ENCODE measurements around the gene FXYD5.

FXYD5 gene

GRCh38 chr19:35156673-35157014 is 2.1 kb downstream of the FXYD5 start:
- no peak for DNase-seq (ENCODE audit: low read depth)

DNA sequence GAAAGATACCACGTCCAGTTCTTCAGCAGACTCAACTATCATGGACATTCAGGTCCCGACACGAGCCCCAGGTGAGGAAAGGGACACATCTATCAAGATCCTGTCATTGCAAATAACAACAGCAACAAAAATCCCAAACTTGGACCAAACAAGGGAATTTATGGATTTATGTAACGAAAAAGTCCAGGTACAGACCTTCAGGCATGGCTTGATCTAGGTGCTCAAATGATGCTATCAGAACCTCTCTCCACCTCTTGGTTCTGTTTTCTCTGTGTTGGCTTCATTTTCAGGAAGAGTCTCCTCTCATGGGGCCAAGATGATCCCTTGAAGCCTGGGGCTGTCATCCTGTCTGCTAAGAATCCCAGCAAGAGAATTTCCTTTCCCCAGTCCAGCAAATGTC is 2.9 kb downstream of the FXYD5 start:
- DNase-seq (ENCODE audit: low read depth): no peak

GRCh38 chr19:35159606-35160005 is 5.1 kb downstream of the FXYD5 start:
- DNase-seq (ENCODE audit: low read depth): no peak

DNA sequence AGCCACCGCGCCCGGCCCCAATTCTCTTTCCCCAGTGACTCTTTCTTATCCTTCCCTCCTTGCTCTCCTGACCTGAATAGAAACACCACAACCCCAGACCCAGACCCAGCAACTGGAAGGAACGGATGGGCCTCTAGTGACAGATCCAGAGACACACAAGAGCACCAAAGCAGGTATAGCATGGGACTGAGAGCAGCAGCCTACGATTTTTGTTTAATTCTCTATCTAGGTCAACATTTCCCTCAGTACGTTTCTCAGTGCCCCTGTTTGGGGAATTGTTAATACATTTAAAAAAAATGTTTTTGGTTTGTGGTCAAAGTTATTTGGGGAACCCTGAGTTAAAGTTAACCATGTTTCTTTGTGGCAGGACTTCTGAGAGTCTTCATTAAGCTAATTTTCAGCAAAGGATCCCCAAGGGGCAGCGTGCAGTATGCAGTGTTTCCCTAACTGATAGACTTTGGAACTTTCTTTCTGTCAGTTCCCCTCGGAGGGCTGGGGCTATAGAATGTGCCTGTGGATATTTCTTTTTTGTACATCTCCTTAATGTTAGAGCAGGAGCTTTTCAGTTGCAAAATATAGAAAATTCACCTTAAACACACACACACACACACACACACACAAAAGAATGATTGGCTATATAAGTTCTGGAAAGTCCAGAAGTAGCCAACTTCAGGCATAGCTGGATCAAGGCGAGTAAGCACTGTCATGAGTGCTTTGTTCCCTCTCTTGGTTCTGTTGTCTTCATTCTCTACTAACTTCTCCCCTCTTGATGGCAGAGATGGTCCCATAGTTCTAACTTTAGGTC is 6.3 kb downstream of the FXYD5 start:
- no peak for DNase-seq (ENCODE audit: low read depth)

- DNase-seq (ENCODE audit: low read depth): no peak
Observed at GRCh38 chr19:35161434-35161743, 6.9 kb downstream of the FXYD5 start.

DNA sequence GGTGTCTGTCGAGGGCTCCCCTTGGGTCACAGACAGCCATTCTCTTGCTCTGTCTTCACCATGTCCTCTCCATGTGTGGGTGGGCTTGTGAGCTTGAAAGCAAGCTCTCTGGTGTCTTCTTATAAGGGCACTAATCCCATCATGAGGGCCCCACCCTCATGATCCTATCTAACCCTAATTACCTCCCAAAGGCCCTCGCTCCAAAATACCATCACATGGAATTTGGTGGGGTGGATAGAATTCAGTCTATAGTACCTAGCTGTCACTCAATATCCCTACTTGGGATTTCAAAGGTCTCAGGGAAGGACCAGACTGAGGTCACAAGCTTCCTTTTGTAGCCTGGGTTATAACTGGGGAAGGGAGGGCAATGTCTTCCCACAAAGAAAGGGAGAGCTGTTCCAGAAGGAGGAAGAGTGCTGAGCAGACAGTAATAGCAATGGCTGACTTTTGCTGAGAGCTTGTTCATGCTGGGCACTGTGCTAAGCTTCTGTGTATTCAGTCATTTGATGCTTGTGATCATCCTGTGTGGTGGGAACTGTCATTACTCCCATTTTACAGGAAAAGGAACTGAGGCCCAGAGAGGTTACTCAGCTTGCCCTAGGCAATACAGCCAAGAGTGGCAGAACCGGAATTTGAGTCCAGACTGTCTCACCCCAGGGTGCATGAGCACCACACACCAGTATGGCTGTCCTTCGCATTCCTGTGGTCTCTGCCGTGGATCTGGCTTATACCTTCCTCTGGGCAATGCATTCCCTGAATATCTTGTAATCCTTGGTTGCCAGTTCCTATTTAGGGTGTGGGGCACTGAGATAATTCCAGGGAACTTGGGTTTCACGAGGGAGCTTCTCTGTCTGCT is 8.2 kb downstream of the FXYD5 start:
- no peak for DNase-seq (ENCODE audit: low read depth)

DNA sequence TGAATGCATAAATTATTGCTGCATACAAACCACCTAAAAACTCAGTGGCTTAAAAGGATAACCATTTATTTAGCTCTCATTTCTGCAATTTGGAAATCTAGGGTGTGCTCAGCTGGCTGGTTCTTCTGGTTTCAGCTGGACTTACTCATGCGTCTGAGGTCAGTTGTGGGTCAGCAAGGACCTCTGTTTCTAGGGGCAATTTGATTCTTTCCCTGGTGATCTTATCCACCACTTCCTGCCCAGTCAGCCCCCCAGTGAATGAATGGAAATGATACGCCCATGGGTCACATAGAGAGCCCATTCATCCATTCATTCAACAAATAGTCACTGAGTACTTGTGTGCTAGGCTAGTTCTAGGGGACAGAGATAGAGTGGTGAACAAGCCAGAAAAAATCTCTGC is 9.9 kb downstream of the FXYD5 start:
- no peak for DNase-seq (ENCODE audit: low read depth)

GRCh38 chr19:35165200-35166058 is 10.9 kb downstream of the FXYD5 start:
- DNase-seq (ENCODE audit: low read depth): no peak

DNA sequence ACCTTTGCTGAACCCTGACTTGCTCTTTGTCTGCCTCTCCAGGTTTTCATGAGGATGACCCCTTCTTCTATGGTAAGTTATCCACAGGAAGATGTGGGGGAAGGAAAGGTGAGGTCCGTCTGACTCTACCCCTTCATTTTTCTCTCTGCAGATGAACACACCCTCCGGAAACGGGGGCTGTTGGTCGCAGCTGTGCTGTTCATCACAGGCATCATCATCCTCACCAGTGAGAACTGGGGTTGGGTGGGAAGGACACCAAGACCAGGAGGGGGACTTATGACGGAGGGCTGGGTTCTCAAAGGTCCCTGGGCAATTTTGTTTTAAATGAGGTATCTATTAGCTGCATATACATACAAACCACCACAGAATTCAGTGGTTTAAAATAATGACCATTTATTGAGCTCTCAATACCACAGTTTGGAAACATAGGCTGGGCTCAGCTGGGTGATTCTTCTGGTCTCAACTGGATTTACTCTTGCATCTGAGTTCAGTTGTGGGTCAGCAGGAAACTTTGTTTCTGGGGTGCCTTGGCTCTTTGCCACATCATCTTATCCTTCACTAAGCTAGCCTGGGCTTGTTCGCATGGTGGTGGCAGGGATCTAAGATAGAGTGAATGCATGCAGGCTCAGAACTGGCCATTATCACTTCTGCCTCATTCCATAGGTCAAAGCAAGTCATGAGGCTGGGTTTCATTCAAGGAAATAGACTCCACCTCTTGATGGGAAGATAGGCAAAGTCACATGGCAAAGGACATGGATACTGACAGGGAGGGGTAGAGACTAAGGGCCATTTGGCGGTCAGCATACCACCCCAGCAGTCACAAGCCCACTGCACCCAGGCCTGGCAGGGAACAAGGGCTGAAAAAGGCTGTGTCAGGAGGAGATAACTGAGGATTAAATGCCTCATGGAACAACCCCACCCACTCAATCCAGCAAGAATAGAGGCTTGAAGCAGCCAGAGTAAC is 11.8 kb downstream of the FXYD5 start:
- no peak for DNase-seq (ENCODE audit: low read depth)

- DNase-seq (ENCODE audit: low read depth): no peak
Observed at GRCh38 chr19:35167251-35168119, 12.9 kb downstream of the FXYD5 start.

- no peak for DNase-seq (ENCODE audit: low read depth)
Observed at GRCh38 chr19:35168196-35168595, 13.7 kb downstream of the FXYD5 start.

GRCh38 chr19:35169221-35169995 is 14.9 kb downstream of the FXYD5 start:
- DNase-seq (ENCODE audit: low read depth): no peak

- no peak for DNase-seq (ENCODE audit: low read depth)
Observed at GRCh38 chr19:35170359-35171061, 16.0 kb downstream of the FXYD5 start.

GRCh38 chr19:35171730-35172129 is 17.2 kb downstream of the FXYD5 start:
- DNase-seq (ENCODE audit: low read depth): no peak

DNA sequence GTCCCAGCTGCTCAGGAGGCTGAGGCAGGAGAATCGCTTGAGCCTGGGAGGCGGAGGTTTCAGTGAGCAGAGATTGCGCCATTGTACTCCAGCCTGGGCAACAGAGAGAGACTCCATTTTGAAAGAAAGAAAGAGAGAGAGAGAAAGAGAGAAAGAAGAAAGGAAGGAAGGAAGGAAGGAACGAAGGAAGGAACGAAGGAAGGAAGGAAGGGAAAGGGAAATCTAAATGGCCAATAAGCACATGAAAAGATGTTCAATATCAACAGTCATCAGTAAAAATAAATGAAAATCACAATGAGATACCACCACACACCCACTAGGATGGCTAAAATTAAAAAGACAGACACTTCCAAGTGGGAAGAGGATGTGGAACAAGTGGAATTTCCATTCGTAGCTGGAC is 19.7 kb downstream of the FXYD5 start:
- no peak for DNase-seq (ENCODE audit: low read depth)

- no peak for DNase-seq (ENCODE audit: low read depth)
Observed at GRCh38 chr19:35176181-35176570, 21.6 kb downstream of the FXYD5 start.

DNA sequence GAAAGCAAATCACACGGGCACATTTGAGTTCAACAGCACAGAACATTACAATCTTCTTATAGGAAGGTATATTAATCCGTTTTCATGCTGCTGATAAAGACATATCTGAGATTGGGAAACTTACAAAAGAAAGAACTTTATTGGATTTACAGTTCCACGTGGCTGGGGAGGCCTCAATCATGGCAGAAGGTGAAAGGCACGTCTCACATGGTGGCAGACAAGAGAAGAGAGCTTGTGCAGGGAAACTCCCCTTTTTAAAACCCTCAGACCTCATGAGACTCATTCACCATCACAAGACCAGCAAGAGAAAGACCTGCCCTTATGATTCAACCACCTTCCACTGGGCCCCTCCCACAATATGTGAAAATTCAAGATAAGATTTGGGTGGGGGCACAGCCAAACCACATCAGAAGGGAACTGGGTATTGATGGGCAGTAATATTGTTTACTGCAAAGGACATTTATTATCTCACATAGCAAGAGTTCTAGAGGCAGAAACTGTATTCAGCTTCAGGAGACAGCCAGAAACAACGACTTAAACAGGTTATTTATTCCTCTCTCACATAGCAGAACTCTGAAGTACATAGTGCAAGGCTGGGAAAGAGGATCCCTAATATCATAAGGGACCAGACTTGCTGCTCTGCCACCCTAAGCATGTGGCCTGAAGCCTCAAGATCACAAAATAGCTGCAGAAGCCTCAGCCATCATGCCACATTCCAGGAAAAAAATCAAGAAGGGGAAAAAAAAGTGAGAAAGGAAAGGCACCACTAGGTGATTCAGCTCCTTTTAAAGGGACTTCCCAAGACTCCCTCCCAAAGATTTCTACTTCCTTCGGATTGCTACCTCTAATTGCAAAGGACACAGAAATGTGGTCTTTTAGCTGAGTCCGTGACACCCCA is 23.1 kb downstream of the FXYD5 start:
- DNase-seq (ENCODE audit: low read depth): no peak

DNA sequence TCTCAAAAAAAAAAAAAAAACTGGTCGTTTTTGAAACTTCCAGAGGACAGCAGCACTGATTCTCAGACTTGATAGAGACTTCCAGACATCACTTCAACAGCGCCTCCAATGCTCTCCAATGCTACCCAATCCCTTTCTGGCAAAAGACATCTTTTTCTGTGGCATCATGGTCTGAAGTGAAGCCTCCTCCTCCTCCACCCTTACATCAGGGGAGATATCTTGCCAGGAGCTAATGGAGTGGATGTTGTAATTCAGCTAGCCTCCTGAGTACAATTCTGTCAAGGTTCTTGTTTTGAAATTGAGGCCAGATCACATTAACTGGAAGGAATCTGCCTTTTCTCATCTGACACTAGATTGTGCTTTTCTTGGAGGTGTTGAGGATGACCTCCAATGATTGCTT is 24.2 kb downstream of the FXYD5 start:
- no peak for DNase-seq (ENCODE audit: low read depth)
